HG03135 (cell line): ENCODE data around the gene TLR9.
"Not testable (repeated sequence)": the region's sequence is repeated elsewhere in the genome, so short reads cannot be mapped to it uniquely, and the experiment has no call there.

Source experiments
- ATAC-seq: cut with Tn5 transposase; IDR thresholded peaks from one replicate; pipeline ENCODE4 v1.9.1; 2021; ENCODE audit warnings: mild to moderate bottlenecking, moderate library complexity; ENCODE audit not compliant: unreplicated experiment

Gene TLR9

DNA sequence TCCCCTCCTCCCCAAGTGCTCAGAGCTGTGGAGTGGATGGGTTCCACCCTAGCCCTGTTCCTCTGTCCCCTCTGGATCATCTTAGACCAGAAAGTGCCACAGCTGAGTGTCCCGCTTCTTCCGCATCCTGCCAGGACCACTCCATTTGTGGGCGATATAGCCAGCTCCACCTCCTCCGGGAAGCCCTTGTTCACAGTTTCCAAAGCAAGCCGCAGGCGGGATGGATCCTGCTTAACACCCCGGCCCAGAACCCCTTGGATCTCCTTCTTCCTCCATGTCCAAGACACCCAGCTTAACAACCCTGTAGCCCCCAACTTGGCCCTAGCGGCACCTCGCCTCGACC is 28.0 kb downstream of the TLR9 start:
- no peak for ATAC-seq

DNA sequence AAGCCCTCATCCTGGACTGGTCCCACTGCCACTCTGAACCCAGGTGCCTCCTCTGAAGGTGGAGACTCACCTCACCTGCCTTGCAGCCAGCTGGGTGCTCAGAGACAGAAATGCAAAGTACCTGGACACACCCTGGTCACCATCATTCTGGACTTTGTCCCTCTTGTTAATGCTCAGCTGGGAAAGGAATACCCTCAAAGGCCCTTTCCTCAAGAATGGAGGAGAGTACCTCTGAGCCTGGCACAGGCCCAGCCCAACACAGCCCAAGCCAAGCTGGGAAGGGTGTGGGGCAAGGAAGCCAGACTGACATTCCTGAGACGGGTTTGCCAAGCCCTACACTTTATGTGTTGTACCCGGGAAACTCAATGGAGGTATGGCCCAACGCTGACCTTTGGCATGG is 28.5 kb downstream of the TLR9 start:
- no peak for ATAC-seq

DNA sequence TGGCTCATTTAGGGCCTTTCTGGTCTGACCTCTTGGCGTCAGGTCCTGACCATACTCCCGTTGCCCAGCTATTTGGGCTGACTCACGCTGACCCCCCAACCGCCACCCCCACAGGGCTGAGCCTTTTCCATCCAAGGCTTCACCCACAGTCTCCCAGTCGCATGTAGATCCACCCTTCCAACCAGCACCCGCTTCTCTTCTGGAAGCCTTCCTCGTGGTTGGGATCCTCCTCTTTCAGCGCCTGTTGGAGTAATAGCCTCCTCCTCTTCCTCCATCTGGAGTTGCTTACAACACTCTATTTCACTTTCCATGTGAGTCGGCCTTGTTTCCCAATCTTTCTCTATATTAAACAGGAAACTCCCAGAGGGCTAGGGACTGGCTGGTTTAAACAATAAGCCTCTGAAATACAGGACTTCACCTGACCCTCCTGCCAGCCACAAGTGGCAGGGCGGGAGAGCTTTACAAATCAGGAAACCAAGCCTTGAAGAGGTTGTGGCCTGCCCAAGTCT is 29.6 kb downstream of the TLR9 start:
- ATAC-seq: no peak

DNA sequence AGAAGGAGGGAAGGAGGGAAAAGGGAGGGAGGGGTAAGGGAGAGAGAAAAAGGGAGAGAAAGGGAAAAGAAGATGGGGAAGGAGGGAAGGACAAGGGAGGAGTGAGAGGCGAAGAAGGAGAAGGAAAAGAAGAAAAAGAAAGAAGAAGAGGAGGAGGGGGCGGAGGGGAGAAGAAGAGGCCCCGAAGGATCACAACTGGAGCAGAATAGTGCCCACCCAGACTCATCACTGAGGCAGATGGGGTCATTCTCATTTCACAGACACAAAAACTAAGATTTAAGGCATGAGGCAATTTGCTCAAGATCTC is 30.2 kb downstream of the TLR9 start:
- ATAC-seq: no peak

DNA sequence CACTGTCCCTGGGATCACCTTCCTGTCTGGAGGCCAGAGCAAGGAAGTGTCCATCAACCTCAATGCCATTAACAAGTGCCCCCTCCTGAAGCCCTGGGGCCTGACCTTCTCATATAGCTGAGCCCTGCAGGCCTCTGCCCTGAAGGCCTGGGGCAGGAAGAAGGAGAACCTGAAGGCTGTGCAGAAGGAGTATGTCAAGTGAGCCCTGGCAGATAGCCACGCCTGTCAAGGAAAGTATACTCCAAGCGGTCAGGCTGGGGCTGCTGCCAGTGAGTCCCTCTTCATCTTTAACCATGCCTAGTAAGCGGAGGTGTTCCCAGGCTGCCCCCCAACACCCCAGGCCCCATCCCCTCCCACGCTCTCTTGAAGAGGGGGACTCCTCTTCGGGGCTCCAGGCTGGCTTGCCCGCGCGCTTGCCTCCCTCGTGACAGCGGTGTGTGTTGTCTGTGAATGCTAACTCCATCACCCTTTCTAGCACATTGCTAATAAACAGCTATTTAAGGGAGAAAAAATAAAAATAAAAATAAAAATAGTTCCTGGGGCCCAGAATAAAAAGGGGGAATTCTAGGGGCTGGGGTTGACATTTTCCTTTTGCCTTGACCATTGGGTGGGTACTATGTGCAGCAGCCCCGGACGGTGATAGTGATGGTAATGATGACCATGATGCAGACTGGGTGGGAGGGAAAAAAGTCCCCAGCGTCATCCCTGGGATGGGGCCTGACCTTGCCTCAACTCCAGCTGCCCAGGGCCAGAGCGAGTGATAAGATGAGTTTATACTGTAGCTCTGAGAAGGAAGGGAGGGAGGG is 30.8 kb downstream of the TLR9 start:
- no peak for ATAC-seq

DNA sequence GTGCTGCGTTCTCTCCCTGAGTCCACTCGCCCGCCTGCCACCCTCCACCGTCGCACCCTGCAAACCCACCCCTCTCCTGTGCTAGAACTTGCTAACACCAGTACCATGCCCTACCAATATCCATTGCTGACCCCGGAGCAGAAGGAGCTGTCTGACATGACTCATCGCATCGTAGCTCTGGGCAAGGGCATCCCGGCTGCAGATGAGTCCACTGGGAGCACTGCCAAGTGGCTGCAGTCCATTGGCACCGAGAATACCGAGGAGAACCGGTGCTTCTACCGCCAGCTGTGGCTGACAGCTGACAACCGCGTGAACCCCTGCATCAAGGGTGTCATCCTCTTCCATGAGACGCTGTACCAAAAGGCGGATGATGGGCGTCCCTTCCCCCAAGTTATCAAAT is 32.4 kb downstream of the TLR9 start:
- no peak for ATAC-seq

DNA sequence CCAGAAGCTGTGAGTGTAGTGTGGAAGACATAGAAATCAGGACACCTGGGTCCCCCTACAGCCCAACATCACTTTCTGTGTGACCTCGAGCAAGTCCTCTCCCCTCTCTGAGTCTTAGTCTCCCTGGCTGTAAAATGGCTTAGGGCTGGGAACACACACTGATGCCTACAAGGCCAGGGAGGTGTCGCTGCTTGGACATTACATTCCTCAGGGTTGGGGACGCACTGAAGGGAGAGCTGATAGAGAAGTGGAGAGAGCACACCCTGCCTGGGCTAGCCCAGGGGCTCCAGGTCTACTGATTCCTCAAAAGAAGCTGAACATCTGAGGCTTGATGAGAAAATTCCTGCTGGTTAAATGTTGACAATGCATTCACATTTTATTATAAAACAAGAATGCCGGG is 33.8 kb downstream of the TLR9 start:
- no peak for ATAC-seq

- ATAC-seq: no peak
Observed at GRCh38 chr3:52190294-52191074, 35.0 kb downstream of the TLR9 start.

DNA sequence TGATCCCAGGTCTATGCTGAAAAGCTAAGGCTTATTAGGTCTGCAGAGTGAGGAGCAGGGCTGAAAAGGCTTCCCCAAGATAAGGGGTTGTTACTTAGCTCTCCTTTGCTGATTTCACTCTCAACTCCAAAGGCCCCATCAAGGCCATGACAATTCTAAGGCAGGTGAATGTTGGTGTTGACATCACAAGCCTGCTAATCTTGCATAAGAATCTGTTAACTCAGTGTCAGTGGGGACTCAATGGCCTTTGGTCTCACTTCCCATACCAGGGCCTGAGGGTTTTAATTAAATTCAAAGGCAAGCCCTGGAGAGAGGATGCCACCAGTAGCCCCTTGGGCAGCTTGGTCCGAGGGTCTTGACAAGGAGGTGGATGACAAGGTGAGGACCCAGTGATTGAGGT is 36.9 kb downstream of the TLR9 start:
- ATAC-seq: no peak

- ATAC-seq: no peak
Observed at GRCh38 chr3:52186729-52187128, 38.7 kb downstream of the TLR9 start.

GRCh38 chr3:52185837-52186236 is 39.6 kb downstream of the TLR9 start:
- ATAC-seq: no peak

GRCh38 chr3:52185311-52185710 is 40.1 kb downstream of the TLR9 start:
- ATAC-seq: no peak

DNA sequence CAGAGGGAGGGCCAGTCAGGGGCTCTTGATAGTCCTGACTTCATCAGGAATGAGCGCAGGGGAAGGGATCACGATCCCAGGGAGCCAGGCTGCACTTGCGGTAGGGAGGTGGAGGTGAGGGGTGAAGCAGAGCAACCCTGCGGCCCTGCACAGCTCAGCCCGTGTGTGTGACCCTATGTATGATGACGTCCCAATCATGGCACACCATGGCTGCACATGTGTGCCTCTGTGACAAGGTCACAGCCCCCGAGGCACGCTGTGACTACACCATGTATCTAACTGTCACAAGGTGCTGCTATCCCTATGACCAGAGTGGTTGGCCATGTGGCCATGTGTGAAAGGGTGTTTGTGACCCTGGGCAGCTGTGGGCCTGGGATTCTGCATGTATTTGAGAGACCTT is 40.8 kb downstream of the TLR9 start:
- no peak for ATAC-seq

GRCh38 chr3:52183786-52184445 is 41.5 kb downstream of the TLR9 start:
- no peak for ATAC-seq

GRCh38 chr3:52182691-52183090 is 42.8 kb downstream of the TLR9 start:
- ATAC-seq: no peak

GRCh38 chr3:52182196-52182595 is 43.2 kb downstream of the TLR9 start:
- no peak for ATAC-seq

DNA sequence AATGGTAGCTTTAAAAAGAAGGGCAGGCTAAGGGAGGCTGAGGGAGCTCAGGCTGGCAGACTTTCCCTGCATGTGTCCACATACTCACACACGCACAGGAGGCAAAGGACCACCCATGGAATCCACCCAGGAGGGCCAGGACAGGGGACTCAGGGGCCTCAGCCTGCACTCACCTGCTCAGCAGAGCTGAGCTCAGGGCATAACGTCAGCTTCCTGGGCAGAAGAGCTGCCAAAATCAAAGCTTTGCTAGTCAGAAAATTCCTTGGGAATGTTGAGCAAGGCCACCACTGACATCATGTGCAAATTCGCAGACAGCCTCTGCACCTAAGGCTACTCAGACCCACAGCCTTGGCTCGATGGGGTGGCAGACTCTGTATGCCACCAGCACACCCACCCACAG is 43.9 kb downstream of the TLR9 start:
- ATAC-seq: no peak

GRCh38 chr3:52178537-52178936 is 46.9 kb downstream of the TLR9 start:
- ATAC-seq: no peak

GRCh38 chr3:52178126-52178525 is 47.3 kb downstream of the TLR9 start:
- not testable (repeated sequence) for ATAC-seq

DNA sequence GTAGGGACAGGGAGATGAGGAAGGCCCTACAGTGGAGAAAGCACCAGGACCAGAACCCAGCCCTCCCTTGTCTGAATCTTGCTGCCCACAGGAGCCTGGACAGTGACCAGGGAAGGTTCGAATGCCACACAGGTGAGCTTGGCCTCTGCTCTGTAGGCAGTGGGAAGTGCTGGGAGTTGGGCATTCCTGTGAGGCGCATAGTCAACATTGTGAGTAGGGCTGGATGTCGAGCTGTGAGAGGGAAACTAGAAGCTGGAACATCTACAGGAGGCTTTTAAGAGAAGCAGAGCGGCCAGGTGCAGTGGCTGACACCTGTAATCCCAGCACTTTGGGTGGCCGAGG is 47.8 kb downstream of the TLR9 start:
- no peak for ATAC-seq

DNA sequence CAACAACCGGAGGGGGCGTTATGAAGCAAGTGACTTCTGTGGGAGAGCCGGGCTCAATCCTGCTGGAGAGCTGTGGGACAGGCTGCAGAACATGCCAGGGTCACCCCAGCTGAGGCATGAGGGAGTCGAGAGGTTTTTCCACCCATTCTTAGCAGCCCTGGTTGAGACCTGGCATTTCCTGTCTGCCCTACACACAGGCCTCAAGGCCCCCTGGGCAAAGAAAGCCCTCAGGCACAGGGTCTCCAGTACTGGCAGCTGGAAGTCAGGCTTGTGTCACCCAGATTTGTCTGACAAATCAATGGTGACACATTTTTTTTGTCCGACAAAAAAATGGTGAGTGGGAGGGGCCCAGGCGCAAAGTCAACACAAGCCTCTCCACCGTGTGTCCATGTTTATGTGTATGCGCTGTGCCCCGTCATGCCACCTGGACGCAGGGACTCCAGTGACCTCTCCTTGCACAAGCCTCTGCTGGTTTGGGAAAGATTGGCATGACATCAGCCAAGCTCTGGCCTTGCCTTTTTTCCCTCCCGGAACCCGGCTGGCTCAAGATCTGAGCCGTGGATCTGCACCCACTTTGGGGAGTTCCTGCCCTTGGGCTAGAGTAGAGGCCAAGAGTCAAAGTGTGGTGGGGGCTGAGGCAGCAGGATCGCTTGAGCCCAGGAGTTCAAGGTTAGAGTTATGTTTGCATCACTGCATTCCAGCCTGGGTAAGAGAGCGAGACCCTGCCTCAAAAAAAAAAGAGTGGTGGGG is 48.3 kb downstream of the TLR9 start:
- no peak for ATAC-seq
